Caco-2 (cell line): ENCODE measurements around the gene TINCR. TPM values are rescaled to one million over a fixed set of nuclear protein-coding genes. Genes with fewer than 3 reads are reported as not detected.

Experiments used
- BruUV-seq: library from RNA; stranded (reverse); fragments of 400-500 nt; replicated peaks from 2 replicates; lab custom pipeline; 2021; lab: Mats Ljungman, UMichigan
- CTCF ChIA-PET: fragments of 300-600 bp; sonication (Branson Sonifier 250); formaldehyde crosslinking; loops from one replicate; lab custom pipeline; 2022; ENCODE audit warnings: antibody characterized with exemption; lab: Charles Lee
- POLR2A ChIA-PET: fragments of 300-600 bp; sonication (Branson Sonifier 250); formaldehyde crosslinking; loops from one replicate; lab custom pipeline; 2022; ENCODE audit warnings: antibody characterized with exemption; lab: Charles Lee
- DNase-seq, 2 experiments: peaks; one replicate each; pipeline versions ENCODE4 v3.0.0 to v3.0.0-alpha.2; 2020 to 2022
- H3K27me3 ChIP-seq: replicated peaks from 2 replicates; pipeline ENCODE4 v1.6.0; 2011; ENCODE audit warnings: low read length; ENCODE audit not compliant: control insufficient read depth, insufficient read depth
- H3K36me3 ChIP-seq: 2 replicates; pipeline ENCODE4 v1.5.1; 2011; ENCODE audit warnings: low read length; ENCODE audit not compliant: control insufficient read depth, insufficient read depth
- H3K4me1 ChIP-seq: fragments of 250-450 bp; sonication (Bioruptor Pico); 2 replicates; pipeline ENCODE4 v1.5.1; 2020; ENCODE audit warnings: mild to moderate bottlenecking
- H3K4me3 ChIP-seq: 2 replicates; pipeline ENCODE4 v1.5.1; 2011; ENCODE audit warnings: low read depth, mild to moderate bottlenecking, control low read depth, low read length
- H3K9me3 ChIP-seq: fragments of 250-450 bp; sonication (Bioruptor Pico); 2 replicates; pipeline ENCODE4 v1.5.1; 2020; ENCODE audit warnings: mild to moderate bottlenecking, moderate library complexity
- H3K27ac Mint-ChIP-seq: one replicate; pipeline ENCODE4 v1.8.0; 2022; ENCODE audit warnings: mixed read lengths; ENCODE audit not compliant: unreplicated experiment
- H3K27me3 Mint-ChIP-seq: one replicate; pipeline ENCODE4 v1.8.0; 2022; ENCODE audit warnings: mixed read lengths; ENCODE audit not compliant: insufficient read depth, unreplicated experiment
- H3K36me3 Mint-ChIP-seq: one replicate; pipeline ENCODE4 v1.8.0; 2022; ENCODE audit warnings: mild to moderate bottlenecking, mixed read lengths; ENCODE audit not compliant: insufficient read depth, unreplicated experiment
- H3K4me1 Mint-ChIP-seq: one replicate; pipeline ENCODE4 v1.8.0; 2022; ENCODE audit warnings: low read depth, mixed read lengths; ENCODE audit not compliant: unreplicated experiment
- H3K4me3 Mint-ChIP-seq: one replicate; pipeline ENCODE4 v1.8.0; 2022; ENCODE audit warnings: mild to moderate bottlenecking, moderate library complexity, mixed read lengths; ENCODE audit not compliant: unreplicated experiment
- H3K9me3 Mint-ChIP-seq: one replicate; pipeline ENCODE4 v1.8.0; 2022; ENCODE audit warnings: mixed read lengths; ENCODE audit not compliant: unreplicated experiment
- CTCF ChIP-seq, 2 experiments: fragments of 200-600 bp in 1 of 2; IDR thresholded peaks; 1 replicate in 1 of 2; 2 replicates in 1 of 2; pipeline versions ENCODE4 v1.5.1 to v1.8.0; 2011 to 2022; ENCODE audit warnings: antibody characterized with exemption in 1 of 2, control low read depth in 1 of 2, inconsistent platforms in 1 of 2, low read depth in 1 of 2, low read length in 1 of 2, mild to moderate bottlenecking in 1 of 2, moderate library complexity in 1 of 2; ENCODE audit not compliant: insufficient read depth in 1 of 2, severe bottlenecking in 1 of 2, unreplicated experiment in 1 of 2
- intact Hi-C: fragments of 100-400 bp; cut with micrococcal nuclease; formaldehyde crosslinking; loops from one replicate; pipeline ENCODE4 v1.10.0; 2022; ENCODE audit not compliant: unreplicated experiment
- total RNA-seq: library from RNA; stranded (reverse); gene quantifications from 2 replicates; pipeline ENCODE4 v1.2.3, GENCODE V29; 2022

Gene TINCR
- total RNA-seq, 1 experiment from 2014 or later, result 3.8 TPM

GRCh38 chr19:5590151-5590864 is 22.6 kb upstream of the TINCR start:
- H3K36me3 ChIP-seq, result peaks cover 5% of the 10 kb centered on the region
- no peaks in the 10 kb centered on the region for H3K27me3 Mint-ChIP-seq

GRCh38 chr19:5588906-5589676 is 21.3 kb upstream of the TINCR start:
- H3K4me3 ChIP-seq, result no peak overlapping the region
- ChIA-PET POLR2A (no interaction called here), CTCF (no interaction called here)
- no peaks in the 10 kb centered on the region for H3K9me3 Mint-ChIP-seq
- H3K36me3 Mint-ChIP-seq, result peaks cover 87% of the 10 kb centered on the region
- H3K27me3 ChIP-seq, result no peaks in the 10 kb centered on the region
- no peaks in the 10 kb centered on the region for H3K4me1 Mint-ChIP-seq
- TF ChIP-seq CTCF (IDR thresholded peaks at IDR 0.05; ENCODE audit: insufficient read depth in 1 of 2, low read depth in 1 of 2, low read length in 1 of 2, severe bottlenecking in 1 of 2, unreplicated experiment in 1 of 2), result no peak
- no peak for DNase-seq
- no peaks in the 10 kb centered on the region for H3K4me1 ChIP-seq
- no peak overlapping the region for H3K4me3 Mint-ChIP-seq
- peaks cover 4% of the 10 kb centered on the region for H3K36me3 ChIP-seq
- no peak overlapping the region for H3K27ac Mint-ChIP-seq
- H3K9me3 ChIP-seq, result no peaks in the 10 kb centered on the region
- H3K27me3 Mint-ChIP-seq, result no peaks in the 10 kb centered on the region
- no TSS peak for BruUV-seq
- intact Hi-C loops, result no loop called here

More at GRCh38 chr19:5590151-5590864, 22.6 kb upstream of the TINCR start:
- no peak for DNase-seq
- Histone ChIP-seq H3K4me3 (no peak overlapping the region), H3K9me3 (no peaks in the 10 kb centered on the region), H3K27me3 (no peaks in the 10 kb centered on the region), H3K4me1 (no peaks in the 10 kb centered on the region)
- intact Hi-C loops, result no loop called here
- POLR2A ChIA-PET, result no interaction called here
- H3K9me3 Mint-ChIP-seq, result no peaks in the 10 kb centered on the region
- CTCF ChIA-PET, result no interaction called here
- H3K4me3 Mint-ChIP-seq, result no peak overlapping the region
- H3K27ac Mint-ChIP-seq, result no peak overlapping the region
- H3K4me1 Mint-ChIP-seq, result no peaks in the 10 kb centered on the region
- TF ChIP-seq CTCF (IDR thresholded peaks at IDR 0.05; ENCODE audit: insufficient read depth in 1 of 2, low read depth in 1 of 2, low read length in 1 of 2, severe bottlenecking in 1 of 2, unreplicated experiment in 1 of 2), result no peak
- BruUV-seq, result no TSS peak
- peaks cover 89% of the 10 kb centered on the region for H3K36me3 Mint-ChIP-seq

- no peak for TF ChIP-seq CTCF (IDR thresholded peaks at IDR 0.05; ENCODE audit: insufficient read depth in 1 of 2, low read depth in 1 of 2, low read length in 1 of 2, severe bottlenecking in 1 of 2, unreplicated experiment in 1 of 2)
- Mint-ChIP-seq H3K36me3 (peaks cover 81% of the 10 kb centered on the region), H3K27me3 (no peaks in the 10 kb centered on the region), H3K4me1 (no peaks in the 10 kb centered on the region), H3K4me3 (no peak overlapping the region), H3K9me3 (no peaks in the 10 kb centered on the region), H3K27ac (no peak overlapping the region)
- ChIA-PET POLR2A (no interaction called here), CTCF (no interaction called here)
- H3K27me3 ChIP-seq, result no peaks in the 10 kb centered on the region
- H3K36me3 ChIP-seq, result peaks cover 3% of the 10 kb centered on the region
- H3K9me3 ChIP-seq, result no peaks in the 10 kb centered on the region
- no peak for DNase-seq
- no TSS peak for BruUV-seq
- no peak overlapping the region for H3K4me3 ChIP-seq
- intact Hi-C loops, result no loop called here
- no peaks in the 10 kb centered on the region for H3K4me1 ChIP-seq
Measured at GRCh38 chr19:5588441-5588840, 20.7 kb upstream of the TINCR start.
